NT2/D1 (cell line): ENCODE measurements around the gene CALCA.

Source experiments
- YY1 ChIP-seq: IDR thresholded peaks from 2 replicates; pipeline ENCODE4 v1.6.1; 2011; ENCODE audit not compliant: insufficient read length, insufficient read depth
- ZNF274 ChIP-seq: IDR thresholded peaks from 2 replicates; pipeline ENCODE4 v1.6.1; 2011; ENCODE audit warnings: mild to moderate bottlenecking, low read depth, low read length

GRCh38 chr11:14972581-14973495 is 687 bp upstream of the CALCA start:
- TF ChIP-seq YY1, result no peak
- TF ChIP-seq ZNF274, result no peak
